T-helper 2 cell treated with Interferon-gamma antibody and Interleukin-4, amounts not matched to agents 5 μg/mL and 100 μg/mL, for 36 hours (primary cell): ENCODE data around the gene KDM6B.
A peak's percentile ranks its signal among the peaks of the same experiment; 100 is the strongest.

ENCODE experiments used
- DNase-seq: peaks from one replicate; pipeline ENCODE4 v3.0.0; 2021; ENCODE audit warnings: low spot score
- H3K27ac Mint-ChIP-seq: one replicate; pipeline ENCODE4 v1.8.0; 2021; ENCODE audit warnings: mild to moderate bottlenecking, mixed read lengths
- H3K27me3 Mint-ChIP-seq: one replicate; pipeline ENCODE4 v1.8.0; 2021; ENCODE audit warnings: low read depth, mixed read lengths
- H3K36me3 Mint-ChIP-seq: one replicate; pipeline ENCODE4 v1.8.0; 2021; ENCODE audit warnings: low read depth, mixed read lengths
- H3K4me1 Mint-ChIP-seq: one replicate; pipeline ENCODE4 v1.8.0; 2021; ENCODE audit warnings: low read depth, mixed read lengths
- H3K4me3 Mint-ChIP-seq: one replicate; pipeline ENCODE4 v1.8.0; 2022; ENCODE audit warnings: mild to moderate bottlenecking, moderate library complexity, mixed read lengths
- H3K9me3 Mint-ChIP-seq: one replicate; pipeline ENCODE4 v1.8.0; 2021; ENCODE audit warnings: mixed read lengths

Gene KDM6B

DNA sequence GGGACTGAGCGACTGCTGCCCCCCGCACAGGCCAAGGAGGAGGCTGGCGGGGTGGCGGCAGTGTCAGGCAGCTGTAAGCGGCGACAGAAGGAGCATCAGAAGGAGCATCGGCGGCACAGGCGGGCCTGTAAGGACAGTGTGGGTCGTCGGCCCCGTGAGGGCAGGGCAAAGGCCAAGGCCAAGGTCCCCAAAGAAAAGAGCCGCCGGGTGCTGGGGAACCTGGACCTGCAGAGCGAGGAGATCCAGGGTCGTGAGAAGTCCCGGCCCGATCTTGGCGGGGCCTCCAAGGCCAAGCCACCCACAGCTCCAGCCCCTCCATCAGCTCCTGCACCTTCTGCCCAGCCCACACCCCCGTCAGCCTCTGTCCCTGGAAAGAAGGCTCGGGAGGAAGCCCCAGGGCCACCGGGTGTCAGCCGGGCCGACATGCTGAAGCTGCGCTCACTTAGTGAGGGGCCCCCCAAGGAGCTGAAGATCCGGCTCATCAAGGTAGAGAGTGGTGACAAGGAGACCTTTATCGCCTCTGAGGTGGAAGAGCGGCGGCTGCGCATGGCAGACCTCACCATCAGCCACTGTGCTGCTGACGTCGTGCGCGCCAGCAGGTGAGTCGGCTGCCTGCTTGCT, 15.2 kb downstream of the KDM6B start:
- Mint-ChIP-seq H3K27ac (peak overlapping the region; percentile 26), H3K4me3 (no peak overlapping the region), H3K4me1 (peaks cover 21% of the 10 kb centered on the region), H3K27me3 (no peaks in the 10 kb centered on the region), H3K36me3 (peaks cover 8% of the 10 kb centered on the region), H3K9me3 (no peaks in the 10 kb centered on the region)
- DNase-seq, result no peak

DNA sequence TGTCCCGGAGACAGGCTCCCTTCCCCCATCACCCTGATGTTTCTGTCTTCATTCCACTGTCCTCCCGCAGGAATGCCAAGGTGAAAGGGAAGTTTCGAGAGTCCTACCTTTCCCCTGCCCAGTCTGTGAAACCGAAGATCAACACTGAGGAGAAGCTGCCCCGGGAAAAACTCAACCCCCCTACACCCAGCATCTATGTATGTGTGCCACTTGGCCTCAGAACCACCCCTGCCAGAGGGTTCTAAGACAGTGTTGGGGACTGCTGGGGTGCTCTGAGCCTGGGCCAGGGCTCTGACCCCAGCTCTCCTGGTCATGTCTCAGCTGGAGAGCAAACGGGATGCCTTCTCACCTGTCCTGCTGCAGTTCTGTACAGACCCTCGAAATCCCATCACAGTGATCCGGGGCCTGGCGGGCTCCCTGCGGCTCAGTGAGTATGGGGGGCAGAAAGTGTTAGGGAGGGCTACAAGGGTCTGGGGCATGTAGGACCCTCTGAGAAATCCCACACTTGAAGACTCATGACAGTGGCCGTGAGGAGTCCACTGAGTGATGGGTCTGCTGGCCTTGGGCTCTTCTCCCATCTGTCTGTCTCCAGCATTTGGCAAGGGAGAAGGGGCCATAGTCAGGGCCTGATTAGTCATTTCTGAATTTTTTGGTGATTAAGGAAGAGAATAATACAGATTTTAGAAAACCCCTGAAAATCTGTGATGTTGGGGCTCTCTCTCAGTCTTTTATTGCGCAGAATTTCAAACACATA, 15.9 kb downstream of the KDM6B start:
- Mint-ChIP-seq H3K27ac (peak overlapping the region; percentile 26), H3K9me3 (no peaks in the 10 kb centered on the region), H3K36me3 (peaks cover 8% of the 10 kb centered on the region), H3K4me3 (no peak overlapping the region), H3K27me3 (no peaks in the 10 kb centered on the region), H3K4me1 (peaks cover 19% of the 10 kb centered on the region)
- DNase-seq, result no peak

DNA sequence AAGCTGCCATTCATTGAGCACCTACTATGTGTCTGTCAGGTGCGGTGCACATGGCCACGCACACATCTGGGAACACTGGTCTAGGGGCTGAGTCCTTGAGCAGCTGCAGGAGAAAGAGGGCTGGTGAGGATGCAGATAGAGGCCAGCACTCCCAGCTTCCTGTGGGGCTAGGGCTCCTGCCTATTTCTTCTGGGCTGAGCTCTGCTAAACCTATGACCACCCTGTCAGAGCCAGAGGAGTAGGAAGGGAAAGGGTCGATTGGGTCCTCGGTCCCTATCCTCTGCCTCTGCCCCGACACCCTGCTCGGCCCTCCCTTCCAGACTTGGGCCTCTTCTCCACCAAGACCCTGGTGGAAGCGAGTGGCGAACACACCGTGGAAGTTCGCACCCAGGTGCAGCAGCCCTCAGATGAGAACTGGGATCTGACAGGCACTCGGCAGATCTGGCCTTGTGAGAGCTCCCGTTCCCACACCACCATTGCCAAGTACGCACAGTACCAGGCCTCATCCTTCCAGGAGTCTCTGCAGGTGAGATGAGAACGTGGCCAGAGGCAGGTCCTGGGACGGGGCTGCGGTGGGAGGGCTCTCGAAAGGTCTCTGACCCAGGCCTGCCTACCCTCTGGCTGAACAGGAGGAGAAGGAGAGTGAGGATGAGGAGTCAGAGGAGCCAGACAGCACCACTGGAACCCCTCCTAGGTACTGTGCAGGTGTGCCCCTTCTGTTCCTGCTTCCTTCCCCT, 16.9 kb downstream of the KDM6B start:
- H3K4me1 Mint-ChIP-seq, result peaks cover 17% of the 10 kb centered on the region
- no peaks in the 10 kb centered on the region for H3K9me3 Mint-ChIP-seq
- no peak for DNase-seq
- H3K27me3 Mint-ChIP-seq, result no peaks in the 10 kb centered on the region
- peaks cover 10% of the 10 kb centered on the region for H3K36me3 Mint-ChIP-seq
- H3K4me3 Mint-ChIP-seq, result peak overlapping the region; percentile 83
- peak overlapping the region; percentile 53 for H3K27ac Mint-ChIP-seq

DNA sequence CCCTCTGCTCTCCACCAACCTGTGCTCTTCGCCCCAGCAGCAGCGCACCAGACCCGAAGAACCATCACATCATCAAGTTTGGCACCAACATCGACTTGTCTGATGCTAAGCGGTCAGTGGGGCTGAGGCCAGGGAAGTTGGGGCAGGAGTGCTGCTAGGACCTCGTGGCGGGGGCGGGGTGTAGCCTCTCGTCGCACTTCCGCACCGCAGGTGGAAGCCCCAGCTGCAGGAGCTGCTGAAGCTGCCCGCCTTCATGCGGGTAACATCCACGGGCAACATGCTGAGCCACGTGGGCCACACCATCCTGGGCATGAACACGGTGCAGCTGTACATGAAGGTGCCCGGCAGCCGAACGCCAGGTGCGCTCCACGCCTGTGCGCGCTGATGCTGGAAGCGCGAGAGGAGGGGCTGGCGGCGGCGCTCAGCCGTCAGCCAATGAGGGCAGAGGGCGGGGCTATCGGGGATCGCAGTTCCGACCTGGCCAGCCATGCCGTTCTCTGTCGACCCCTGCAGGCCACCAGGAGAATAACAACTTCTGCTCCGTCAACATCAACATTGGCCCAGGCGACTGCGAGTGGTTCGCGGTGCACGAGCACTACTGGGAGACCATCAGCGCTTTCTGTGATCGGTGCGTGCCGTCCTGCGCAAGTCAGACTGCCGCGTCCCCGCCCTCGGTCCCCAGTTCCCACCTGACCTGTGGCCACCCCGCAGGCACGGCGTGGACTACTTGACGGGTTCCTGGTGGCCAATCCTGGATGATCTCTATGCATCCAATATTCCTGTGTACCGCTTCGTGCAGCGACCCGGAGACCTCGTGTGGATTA, 17.6 kb downstream of the KDM6B start:
- Mint-ChIP-seq H3K4me3 (peak overlapping the region; percentile 83), H3K4me1 (peaks cover 16% of the 10 kb centered on the region), H3K27me3 (no peaks in the 10 kb centered on the region), H3K36me3 (peaks cover 12% of the 10 kb centered on the region), H3K9me3 (no peaks in the 10 kb centered on the region), H3K27ac (peak overlapping the region; percentile 26)
- DNase-seq, result peak; percentile 90

DNA sequence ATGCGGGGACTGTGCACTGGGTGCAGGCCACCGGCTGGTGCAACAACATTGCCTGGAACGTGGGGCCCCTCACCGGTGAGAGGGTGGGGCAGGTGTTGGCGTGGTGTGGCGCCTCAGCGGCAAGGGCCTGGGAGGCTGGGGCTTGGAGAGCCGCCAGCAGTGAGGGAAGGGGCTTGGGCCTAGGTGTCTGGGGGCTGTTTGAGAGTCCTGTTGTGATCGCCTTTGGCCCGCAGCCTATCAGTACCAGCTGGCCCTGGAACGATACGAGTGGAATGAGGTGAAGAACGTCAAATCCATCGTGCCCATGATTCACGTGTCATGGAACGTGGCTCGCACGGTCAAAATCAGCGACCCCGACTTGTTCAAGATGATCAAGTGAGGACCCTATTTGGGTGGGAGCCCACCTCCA, 18.2 kb downstream of the KDM6B start:
- H3K4me3 Mint-ChIP-seq, result no peak overlapping the region
- DNase-seq, result no peak
- peaks cover 10% of the 10 kb centered on the region for H3K36me3 Mint-ChIP-seq

DNA sequence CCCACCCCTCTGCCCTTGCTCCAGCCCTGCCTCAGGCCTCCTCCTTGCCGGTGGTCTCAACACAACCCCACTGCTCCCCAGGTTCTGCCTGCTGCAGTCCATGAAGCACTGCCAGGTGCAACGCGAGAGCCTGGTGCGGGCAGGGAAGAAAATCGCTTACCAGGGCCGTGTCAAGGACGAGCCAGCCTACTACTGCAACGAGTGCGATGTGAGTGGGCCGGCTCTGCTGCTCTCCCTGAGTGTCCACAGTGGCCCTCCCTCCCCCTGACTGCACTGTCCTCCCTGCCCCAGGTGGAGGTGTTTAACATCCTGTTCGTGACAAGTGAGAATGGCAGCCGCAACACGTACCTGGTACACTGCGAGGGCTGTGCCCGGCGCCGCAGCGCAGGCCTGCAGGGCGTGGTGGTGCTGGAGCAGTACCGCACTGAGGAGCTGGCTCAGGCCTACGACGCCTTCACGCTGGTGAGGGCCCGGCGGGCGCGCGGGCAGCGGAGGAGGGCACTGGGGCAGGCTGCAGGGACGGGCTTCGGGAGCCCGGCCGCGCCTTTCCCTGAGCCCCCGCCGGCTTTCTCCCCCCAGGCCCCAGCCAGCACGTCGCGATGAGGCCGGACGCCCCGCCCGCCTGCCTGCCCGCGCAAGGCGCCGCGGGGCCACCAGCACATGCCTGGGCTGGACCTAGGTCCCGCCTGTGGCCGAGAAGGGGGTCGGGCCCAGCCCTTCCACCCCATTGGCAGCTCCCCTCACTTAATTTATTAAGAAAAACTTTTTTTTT, 19.1 kb downstream of the KDM6B start:
- Mint-ChIP-seq H3K36me3 (peaks cover 10% of the 10 kb centered on the region), H3K9me3 (no peaks in the 10 kb centered on the region), H3K4me1 (peaks cover 16% of the 10 kb centered on the region), H3K4me3 (no peak overlapping the region), H3K27me3 (no peaks in the 10 kb centered on the region), H3K27ac (no peak overlapping the region)
- DNase-seq, result no peak

More for the DNA sequence above, 18.2 kb downstream of the KDM6B start:
- H3K27ac Mint-ChIP-seq, result no peak overlapping the region
- H3K9me3 Mint-ChIP-seq, result no peaks in the 10 kb centered on the region
- H3K27me3 Mint-ChIP-seq, result no peaks in the 10 kb centered on the region
- H3K4me1 Mint-ChIP-seq, result peaks cover 16% of the 10 kb centered on the region

DNA sequence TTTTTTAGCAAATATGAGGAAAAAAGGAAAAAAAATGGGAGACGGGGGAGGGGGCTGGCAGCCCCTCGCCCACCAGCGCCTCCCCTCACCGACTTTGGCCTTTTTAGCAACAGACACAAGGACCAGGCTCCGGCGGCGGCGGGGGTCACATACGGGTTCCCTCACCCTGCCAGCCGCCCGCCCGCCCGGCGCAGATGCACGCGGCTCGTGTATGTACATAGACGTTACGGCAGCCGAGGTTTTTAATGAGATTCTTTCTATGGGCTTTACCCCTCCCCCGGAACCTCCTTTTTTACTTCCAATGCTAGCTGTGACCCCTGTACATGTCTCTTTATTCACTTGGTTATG, 19.6 kb downstream of the KDM6B start:
- Mint-ChIP-seq H3K27me3 (no peaks in the 10 kb centered on the region), H3K36me3 (peaks cover 10% of the 10 kb centered on the region), H3K9me3 (no peaks in the 10 kb centered on the region), H3K4me1 (peaks cover 18% of the 10 kb centered on the region), H3K4me3 (no peak overlapping the region), H3K27ac (no peak overlapping the region)
- DNase-seq, result no peak

DNA sequence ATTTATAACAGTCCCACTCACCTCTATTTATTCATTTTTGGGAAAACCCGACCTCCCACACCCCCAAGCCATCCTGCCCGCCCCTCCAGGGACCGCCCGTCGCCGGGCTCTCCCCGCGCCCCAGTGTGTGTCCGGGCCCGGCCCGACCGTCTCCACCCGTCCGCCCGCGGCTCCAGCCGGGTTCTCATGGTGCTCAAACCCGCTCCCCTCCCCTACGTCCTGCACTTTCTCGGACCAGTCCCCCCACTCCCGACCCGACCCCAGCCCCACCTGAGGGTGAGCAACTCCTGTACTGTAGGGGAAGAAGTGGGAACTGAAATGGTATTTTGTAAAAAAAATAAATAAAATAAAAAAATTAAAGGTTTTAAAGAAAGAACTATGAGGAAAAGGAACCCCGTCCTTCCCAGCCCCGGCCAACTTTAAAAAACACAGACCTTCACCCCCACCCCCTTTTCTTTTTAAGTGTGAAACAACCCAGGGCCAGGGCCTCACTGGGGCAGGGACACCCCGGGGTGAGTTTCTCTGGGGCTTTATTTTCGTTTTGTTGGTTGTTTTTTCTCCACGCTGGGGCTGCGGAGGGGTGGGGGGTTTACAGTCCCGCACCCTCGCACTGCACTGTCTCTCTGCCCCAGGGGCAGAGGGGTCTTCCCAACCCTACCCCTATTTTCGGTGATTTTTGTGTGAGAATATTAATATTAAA, 20.2 kb downstream of the KDM6B start:
- no peak for DNase-seq
- no peak overlapping the region for H3K4me3 Mint-ChIP-seq
- H3K27me3 Mint-ChIP-seq, result no peaks in the 10 kb centered on the region
- H3K36me3 Mint-ChIP-seq, result peaks cover 13% of the 10 kb centered on the region
- no peaks in the 10 kb centered on the region for H3K9me3 Mint-ChIP-seq
- H3K4me1 Mint-ChIP-seq, result peaks cover 23% of the 10 kb centered on the region
- H3K27ac Mint-ChIP-seq, result no peak overlapping the region

DNA sequence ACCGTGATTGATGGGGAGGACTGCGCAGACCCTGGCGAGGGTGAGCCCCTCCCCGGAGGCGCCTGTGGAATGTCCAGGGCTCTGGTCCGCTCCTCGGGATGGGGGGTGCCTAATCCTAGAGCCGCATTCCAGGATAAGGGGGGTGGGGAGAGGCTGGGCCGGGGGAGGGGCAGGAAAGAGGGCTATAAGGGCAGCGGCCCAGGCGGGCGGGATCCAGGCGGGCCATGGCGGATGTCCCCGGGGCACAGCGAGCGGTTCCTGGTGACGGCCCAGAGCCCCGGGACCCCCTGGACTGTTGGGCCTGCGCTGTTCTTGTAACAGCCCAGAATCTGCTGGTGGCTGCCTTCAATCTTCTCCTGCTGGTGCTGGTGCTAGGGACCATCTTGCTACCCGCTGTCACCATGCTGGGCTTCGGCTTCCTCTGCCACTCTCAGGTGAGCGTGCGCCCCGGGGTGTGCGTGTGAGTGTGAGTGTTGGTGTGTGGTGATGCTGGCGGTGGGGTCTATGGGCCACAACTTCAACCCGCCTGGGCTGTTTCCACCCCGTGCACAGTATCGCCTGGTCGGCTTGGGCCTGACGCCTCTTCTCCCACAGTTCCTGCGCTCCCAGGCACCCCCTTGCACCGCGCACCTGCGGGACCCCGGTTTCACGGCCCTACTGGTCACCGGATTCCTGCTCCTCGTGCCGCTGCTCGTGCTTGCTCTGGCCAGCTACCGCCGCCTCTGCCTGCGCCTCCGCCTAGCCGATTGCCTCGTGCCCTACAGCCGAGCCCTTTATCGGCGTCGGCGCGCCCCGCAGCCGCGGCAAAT, 21.0 kb downstream of the KDM6B start, which contains the start of gene TMEM88:
Gene TMEM88, plus strand, starts transcription at position 216 of the 809 bp plus-strand sequence. Its CDS starts 9 bp downstream, at position 225.
- Mint-ChIP-seq H3K27ac (no peak within 1 kb of the TSS), H3K27me3 (no peaks in the 10 kb centered on the region), H3K4me3 (no peak within 1 kb of the TSS), H3K36me3 (peaks cover 15% of the 10 kb centered on the region), H3K9me3 (no peaks in the 10 kb centered on the region), H3K4me1 (peaks cover 22% of the 10 kb centered on the region)
- no peak for DNase-seq

DNA sequence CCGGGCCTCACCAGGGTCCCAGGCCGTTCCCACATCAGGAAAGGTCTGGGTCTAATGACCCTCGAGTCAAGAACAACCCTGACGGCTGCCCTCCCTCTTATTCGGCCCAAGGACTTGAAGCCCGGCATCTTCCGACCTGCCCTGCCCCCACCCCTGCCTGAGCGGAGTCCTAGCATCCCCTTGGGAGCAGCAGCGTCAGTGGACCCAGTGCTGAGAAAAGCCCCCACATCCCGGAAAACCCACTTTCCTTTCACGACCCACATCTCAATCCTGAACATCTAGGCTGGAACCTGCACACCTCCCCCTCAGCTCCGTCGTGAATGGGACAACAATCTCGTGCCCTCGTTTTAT, 21.6 kb downstream of the KDM6B start:
- Mint-ChIP-seq H3K4me1 (peaks cover 21% of the 10 kb centered on the region), H3K9me3 (no peaks in the 10 kb centered on the region), H3K27me3 (no peaks in the 10 kb centered on the region), H3K4me3 (no peak overlapping the region), H3K27ac (no peak overlapping the region), H3K36me3 (peaks cover 15% of the 10 kb centered on the region)
- DNase-seq, result no peak

DNA sequence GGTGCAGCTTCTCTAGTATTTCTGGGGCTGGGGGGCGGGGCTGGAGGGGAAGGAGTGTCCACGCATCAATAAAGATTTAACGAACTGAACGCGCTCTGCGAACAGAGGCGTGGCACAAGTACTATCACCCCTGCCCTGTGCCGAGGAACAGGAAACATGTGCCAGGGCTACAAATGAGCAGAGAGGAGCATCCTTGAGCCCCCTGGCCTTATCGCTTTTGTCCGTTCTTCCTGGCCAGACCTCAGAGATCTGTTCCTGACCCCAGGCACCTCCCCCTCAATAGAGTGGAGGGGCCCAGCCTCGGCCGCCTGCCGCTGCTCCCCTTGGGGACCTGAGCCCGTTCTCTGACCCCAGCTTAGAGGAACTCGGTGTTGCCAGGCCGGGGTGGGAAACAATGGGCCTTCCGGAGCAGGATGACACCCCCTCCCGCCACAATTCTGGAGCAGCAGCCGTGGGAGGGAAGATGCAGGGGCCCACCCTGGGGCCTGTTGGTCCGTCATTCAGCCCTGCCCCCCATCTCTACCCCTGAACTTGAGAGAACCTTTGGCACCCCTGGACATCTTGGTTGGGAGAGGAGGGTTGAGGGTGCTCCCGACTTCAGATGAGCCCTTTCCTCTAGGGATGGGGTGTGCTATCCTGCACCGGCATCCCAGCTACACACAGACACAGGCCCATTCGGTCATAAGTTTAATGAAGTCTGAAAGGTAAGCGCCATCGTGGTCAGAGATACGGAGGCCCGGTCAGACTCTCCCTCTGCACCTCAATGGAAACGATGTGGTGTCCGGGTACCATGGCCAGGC, 22.2 kb downstream of the KDM6B start:
- H3K36me3 Mint-ChIP-seq, result peaks cover 15% of the 10 kb centered on the region
- H3K27me3 Mint-ChIP-seq, result no peaks in the 10 kb centered on the region
- H3K9me3 Mint-ChIP-seq, result no peaks in the 10 kb centered on the region
- no peak overlapping the region for H3K4me3 Mint-ChIP-seq
- DNase-seq, result no peak
- H3K4me1 Mint-ChIP-seq, result peaks cover 18% of the 10 kb centered on the region
- no peak overlapping the region for H3K27ac Mint-ChIP-seq
